Measurements from ENCODE around the gene KIAA1217. TPM values are rescaled to one million over a fixed set of nuclear protein-coding genes. Genes with fewer than 3 reads are reported as not detected.

Gene KIAA1217
- total RNA-seq, 1 donor from 2014 or later = 121 TPM

GRCh38 chr10:24318517-24318916 lies 109.6 kb downstream of the KIAA1217 start:
- Mint-ChIP-seq H3K27me3 (no peaks in the 10 kb centered on the region), H3K27ac (peak overlapping the region; percentile 70), H3K4me1 (ENCODE audit: low read depth) (peaks cover 28% of the 10 kb centered on the region), H3K36me3 (ENCODE audit: insufficient read depth) (peaks cover 8% of the 10 kb centered on the region), H3K4me3 (ENCODE audit: low read depth) (no peak overlapping the region), H3K9me3 (ENCODE audit: low read depth) (no peaks in the 10 kb centered on the region)
- no peak for DNase-seq (ENCODE audit: low spot score, unreplicated experiment)
- no peak for TF ChIP-seq CTCF (IDR thresholded peaks at IDR 0.05; ENCODE audit: unreplicated experiment)

GRCh38 chr10:24320373-24320772 lies 111.4 kb downstream of the KIAA1217 start:
- no peaks in the 10 kb centered on the region for H3K27me3 Mint-ChIP-seq

GRCh38 chr10:24324651-24325050 lies 115.7 kb downstream of the KIAA1217 start:
- peak overlapping the region; percentile 6 for H3K27ac Mint-ChIP-seq
- DNase-seq (ENCODE audit: low spot score, unreplicated experiment) = no peak
- no peak for TF ChIP-seq CTCF (IDR thresholded peaks at IDR 0.05; ENCODE audit: unreplicated experiment)
- no peaks in the 10 kb centered on the region for H3K27me3 Mint-ChIP-seq
- peaks cover 23% of the 10 kb centered on the region for H3K4me1 Mint-ChIP-seq (ENCODE audit: low read depth)
- no peak overlapping the region for H3K4me3 Mint-ChIP-seq (ENCODE audit: low read depth)
- H3K9me3 Mint-ChIP-seq (ENCODE audit: low read depth) = peaks cover 6% of the 10 kb centered on the region
- H3K36me3 Mint-ChIP-seq (ENCODE audit: insufficient read depth) = peaks cover 21% of the 10 kb centered on the region

More at GRCh38 chr10:24320373-24320772, 111.4 kb downstream of the KIAA1217 start:
- Mint-ChIP-seq H3K27ac (no peak overlapping the region), H3K4me3 (ENCODE audit: low read depth) (no peak overlapping the region), H3K36me3 (ENCODE audit: insufficient read depth) (peaks cover 12% of the 10 kb centered on the region), H3K9me3 (ENCODE audit: low read depth) (no peaks in the 10 kb centered on the region), H3K4me1 (ENCODE audit: low read depth) (peaks cover 36% of the 10 kb centered on the region)
- TF ChIP-seq CTCF (IDR thresholded peaks at IDR 0.05; ENCODE audit: unreplicated experiment) = no peak
- DNase-seq (ENCODE audit: low spot score, unreplicated experiment) = no peak

GRCh38 chr10:24331457-24331856 lies 122.5 kb downstream of the KIAA1217 start:
- DNase-seq (ENCODE audit: low spot score, unreplicated experiment) = no peak
- no peaks in the 10 kb centered on the region for H3K27me3 Mint-ChIP-seq
- no peak overlapping the region for H3K27ac Mint-ChIP-seq

GRCh38 chr10:24333736-24334135 lies 124.8 kb downstream of the KIAA1217 start:
- no peak for DNase-seq (ENCODE audit: low spot score, unreplicated experiment)
- H3K4me1 Mint-ChIP-seq (ENCODE audit: low read depth) = peaks cover 19% of the 10 kb centered on the region
- H3K9me3 Mint-ChIP-seq (ENCODE audit: low read depth) = no peaks in the 10 kb centered on the region

More at GRCh38 chr10:24331457-24331856, 122.5 kb downstream of the KIAA1217 start:
- Mint-ChIP-seq H3K9me3 (ENCODE audit: low read depth) (peaks cover 6% of the 10 kb centered on the region), H3K4me3 (ENCODE audit: low read depth) (no peak overlapping the region), H3K4me1 (ENCODE audit: low read depth) (peaks cover 15% of the 10 kb centered on the region), H3K36me3 (ENCODE audit: insufficient read depth) (peaks cover 16% of the 10 kb centered on the region)
- TF ChIP-seq CTCF (IDR thresholded peaks at IDR 0.05; ENCODE audit: unreplicated experiment) = no peak

More at GRCh38 chr10:24333736-24334135, 124.8 kb downstream of the KIAA1217 start:
- TF ChIP-seq CTCF (IDR thresholded peaks at IDR 0.05; ENCODE audit: unreplicated experiment) = no peak
- H3K27me3 Mint-ChIP-seq = no peaks in the 10 kb centered on the region
- H3K27ac Mint-ChIP-seq = no peak overlapping the region
- no peak overlapping the region for H3K4me3 Mint-ChIP-seq (ENCODE audit: low read depth)
- H3K36me3 Mint-ChIP-seq (ENCODE audit: insufficient read depth) = peaks cover 7% of the 10 kb centered on the region

Data from progenitor cell of endocrine pancreas (in vitro differentiated cells).